Hindlimb muscle (tissue), 1 donor: ENCODE results near the gene NUP98. TPM values are rescaled to one million over a fixed set of nuclear protein-coding genes. Genes with fewer than 3 reads are reported as not detected.

Experiments
- DNase-seq: peaks from one replicate; pipeline ENCODE4 v3.0.0-alpha.2; 2013
- polyA plus RNA-seq: library from polyadenylated mRNA; unstranded; fragments of 120-200 nt; gene quantifications from one replicate; pipeline ENCODE4 v1.2.1, GENCODE V29; 2013; ENCODE audit not compliant: insufficient read length

Gene NUP98
- polyA plus RNA-seq, 1 donor: 40.1 TPM

- DNase-seq: no peak
These were observed 160.2 kb downstream of the NUP98 start for GRCh38 chr11:3637201-3637600.

- DNase-seq: no peak
These were observed 161.5 kb downstream of the NUP98 start for GRCh38 chr11:3635641-3636375.

- DNase-seq: no peak
These were observed 165.2 kb downstream of the NUP98 start for GRCh38 chr11:3632070-3632660.

- DNase-seq: no peak
These were observed 166.0 kb downstream of the NUP98 start for GRCh38 chr11:3631331-3631730.

GRCh38 chr11:3627291-3627690 is 170.1 kb downstream of the NUP98 start:
- DNase-seq: no peak

- DNase-seq: no peak
These were observed 170.9 kb downstream of the NUP98 start for GRCh38 chr11:3626250-3626960.

Other genes starting within 250 kb of the NUP98 start
- 4.1 TPM for gene ART5, start 155.6 kb downstream of the NUP98 start, polyA plus RNA-seq
- gene ART1, start 152.4 kb downstream of the NUP98 start, polyA plus RNA-seq: 7.6 TPM
- 5.6 TPM for gene CHRNA10, start 126.2 kb downstream of the NUP98 start, polyA plus RNA-seq
- 25.3 TPM for gene PGAP2, start 11.0 kb upstream of the NUP98 start, polyA plus RNA-seq
- 25.0 TPM for gene RHOG, start 43.4 kb upstream of the NUP98 start, polyA plus RNA-seq
- 121 TPM for gene STIM1, start 58.1 kb upstream of the NUP98 start, polyA plus RNA-seq